SK-N-SH (cell line): ENCODE results near the gene TM9SF1. TPM values are rescaled to one million over a fixed set of nuclear protein-coding genes. Genes with fewer than 3 reads are reported as not detected.

Experiments
- CTCF ChIA-PET: fragments of 300-600, 350-600 bp; formaldehyde crosslinking; extraction: SDS; loops from one replicate; lab custom pipeline; 2021; lab: Yijun Ruan, JAX
- POLR2A ChIA-PET: fragments of 350-600 bp; sonication (Branson Sonifier 250); formaldehyde crosslinking; extraction: SDS; loops from one replicate; lab custom pipeline; 2020; ENCODE audit warnings: antibody characterized with exemption, inconsistent platforms; lab: Yijun Ruan, JAX
- DNase-seq: peaks from one replicate; pipeline ENCODE4 v3.0.0; 2012
- H2AFZ ChIP-seq: fragments of 200-600 bp; sonication (generic); 2 replicates; pipeline ENCODE4 v1.8.1; 2016; ENCODE audit warnings: antibody characterized with exemption, mild to moderate bottlenecking, low read depth
- H3F3A ChIP-seq: fragments of 200-600 bp; sonication (generic); replicated peaks from 2 replicates; pipeline ENCODE3; 2016; ENCODE audit warnings: antibody characterized with exemption, mild to moderate bottlenecking; ENCODE audit not compliant: insufficient read depth
- H3K27ac ChIP-seq, 2 experiments: fragments of 200-500 bp in 1 of 2; fragments of 200-600 bp in 1 of 2; sonication (Bioruptor generic) in 1 of 2; sonication (generic), shearing (Covaris generic) in 1 of 2; 2 replicates each; pipeline versions ENCODE4 v1.5.1 to v1.6.1; 2014 to 2016; ENCODE audit warnings: low read depth in 2 of 2, inconsistent platforms in 1 of 2, low read length in 1 of 2, mild to moderate bottlenecking in 1 of 2, mixed read lengths in 1 of 2
- H3K27me3 ChIP-seq: fragments of 200-600 bp; sonication (generic), shearing (Covaris generic); 2 replicates; pipeline ENCODE4 v1.6.1; 2016; ENCODE audit warnings: mixed run types; ENCODE audit not compliant: insufficient read depth
- H3K36me3 ChIP-seq, 2 experiments: fragments of 200-500 bp in 1 of 2; fragments of 200-600 bp in 1 of 2; sonication (Bioruptor generic) in 1 of 2; sonication (generic) in 1 of 2; replicated peaks in 1 of 2; 2 replicates each; pipeline versions ENCODE3 to v1.5.1; 2014 to 2016; ENCODE audit warnings: low read length in 1 of 2, mild to moderate bottlenecking in 1 of 2; ENCODE audit not compliant: insufficient read depth in 2 of 2, control insufficient read depth in 1 of 2
- H3K4me1 ChIP-seq, 2 experiments: fragments of 200-500 bp in 1 of 2; fragments of 200-600 bp in 1 of 2; sonication (Bioruptor generic) in 1 of 2; sonication (generic), shearing (Covaris generic) in 1 of 2; 2 replicates each; pipeline versions ENCODE4 v1.5.1 to v1.6.1; 2014 to 2016; ENCODE audit warnings: low read depth in 1 of 2, low read length in 1 of 2, mixed run types in 1 of 2; ENCODE audit not compliant: insufficient read depth in 2 of 2, control insufficient read depth in 1 of 2
- H3K4me2 ChIP-seq: fragments of 200-600 bp; sonication (generic), shearing (Covaris generic); 2 replicates; pipeline ENCODE4 v1.6.1; 2017; ENCODE audit warnings: mixed run types
- H3K4me3 ChIP-seq, 2 experiments: fragments of 200-500 bp in 1 of 2; fragments of 200-600 bp in 1 of 2; sonication (Bioruptor generic) in 1 of 2; sonication (generic), shearing (Covaris generic) in 1 of 2; 2 replicates each; pipeline versions ENCODE4 v1.5.1 to v1.8.1; 2014 to 2016; ENCODE audit warnings: low read depth in 2 of 2, inconsistent platforms in 1 of 2, low read length in 1 of 2, mild to moderate bottlenecking in 1 of 2, mixed read lengths in 1 of 2, moderate library complexity in 1 of 2
- H3K79me2 ChIP-seq: fragments of 200-600 bp; sonication (generic); 2 replicates; pipeline ENCODE4 v1.8.1; 2017; ENCODE audit warnings: mild to moderate bottlenecking; ENCODE audit not compliant: insufficient read depth
- H3K9ac ChIP-seq: fragments of 200-600 bp; sonication (generic); 2 replicates; pipeline ENCODE4 v1.6.1; 2017; ENCODE audit warnings: mixed run types
- H3K9me2 ChIP-seq: fragments of 200-600 bp; sonication (generic); 2 replicates; pipeline ENCODE4 v1.6.1; 2017; ENCODE audit warnings: mixed run types
- H3K9me3 ChIP-seq: fragments of 200-600 bp; sonication (generic); 2 replicates; pipeline ENCODE4 v1.6.1; 2017; ENCODE audit warnings: mixed run types, mild to moderate bottlenecking, moderate library complexity
- H4K20me1 ChIP-seq: fragments of 200-600 bp; sonication (generic); 2 replicates; pipeline ENCODE4 v1.6.1; 2017; ENCODE audit warnings: mild to moderate bottlenecking, mixed run types; ENCODE audit not compliant: insufficient read depth
- CTCF ChIP-seq: fragments of 200-600 bp; sonication (generic); IDR thresholded peaks from 2 replicates; pipeline ENCODE4 v1.6.1; 2017; ENCODE audit warnings: antibody characterized with exemption, mild to moderate bottlenecking, moderate library complexity
- ELF1 ChIP-seq: IDR thresholded peaks from 2 replicates; pipeline ENCODE4 v1.4.0; 2012
- FOSL2 ChIP-seq: IDR thresholded peaks from 2 replicates; pipeline ENCODE4 v1.4.0; 2012; ENCODE audit warnings: low read depth, mild to moderate bottlenecking, moderate library complexity, borderline replicate concordance
- GABPA ChIP-seq: IDR thresholded peaks from 2 replicates; pipeline ENCODE4 v1.4.0; 2012; ENCODE audit warnings: low read depth, mild to moderate bottlenecking
- IRF3 ChIP-seq: fragments of 150-350 bp; IDR thresholded peaks from 2 replicates; pipeline ENCODE4 v1.6.1; 2016; ENCODE audit warnings: mild to moderate bottlenecking, low read depth, low read length
- MXI1 ChIP-seq: IDR thresholded peaks from 2 replicates; pipeline ENCODE4 v1.6.1; 2012; ENCODE audit warnings: mild to moderate bottlenecking, low read depth, low read length, improper control_type of control experiment
- NFIC ChIP-seq: IDR thresholded peaks from 2 replicates; pipeline ENCODE4 v1.4.0; 2012; ENCODE audit warnings: borderline replicate concordance
- PBX3 ChIP-seq: IDR thresholded peaks from 2 replicates; pipeline ENCODE4; 2012
- RCOR1 ChIP-seq: fragments of 150-350 bp; IDR thresholded peaks from 2 replicates; pipeline ENCODE4 v1.6.1; 2017; ENCODE audit warnings: antibody characterized with exemption, low read length
- RFX5 ChIP-seq: IDR thresholded peaks from 2 replicates; pipeline ENCODE4 v1.6.1; 2012; ENCODE audit warnings: mild to moderate bottlenecking, improper control_type of control experiment, low read length
- RXRA ChIP-seq: IDR thresholded peaks from 2 replicates; pipeline ENCODE4 v1.4.0; 2012; ENCODE audit warnings: low read depth, mild to moderate bottlenecking, borderline replicate concordance
- TAF1 ChIP-seq: IDR thresholded peaks from 2 replicates; pipeline ENCODE4 v1.6.1; 2012; ENCODE audit warnings: low read depth, mild to moderate bottlenecking, low read length, moderate library complexity, borderline replicate concordance
- YY1 ChIP-seq: IDR thresholded peaks from 2 replicates; pipeline ENCODE4 v1.4.0; 2012; ENCODE audit warnings: low read depth, mild to moderate bottlenecking
- ZBTB33 ChIP-seq: IDR thresholded peaks from 2 replicates; pipeline ENCODE4 v1.4.0; 2012; ENCODE audit warnings: low read depth, borderline replicate concordance
- WGBS: methylation state at CpG from one replicate; pipeline ENCODE4 v1.1.6; 2017; ENCODE audit warnings: low lambda C conversion rate; 5-methylcytosine and 5-hydroxymethylcytosine counted together
- polyA plus RNA-seq, 3 experiments: library from polyadenylated mRNA; depleted of rRNA; stranded (reverse); fragments of >200 nt; gene quantifications; 2 replicates each; pipeline ENCODE4 v1.2.3, GENCODE V29; 2012

The TM9SF1 gene
- polyA plus RNA-seq, 1 of the 3 experiments (the other 2 are of a cell fraction) = 48.7 TPM

- Histone ChIP-seq H3K27ac (no peak overlapping the region), H3K9ac (no peak overlapping the region), H3K9me2 (no peaks in the 10 kb centered on the region), H3K9me3 (no peaks in the 10 kb centered on the region), H3K4me1 (peaks cover 9 to 17% of the 10 kb centered on the region in 2 experiments; a peak in 3 of 4 replicates), H2AFZ (no peak overlapping the region), H3K27me3 (no peaks in the 10 kb centered on the region), H3K79me2 (peaks cover 36% of the 10 kb centered on the region), H4K20me1 (no peaks in the 10 kb centered on the region), H3F3A (peaks cover 21% of the 10 kb centered on the region), H3K4me2 (no peak overlapping the region), H3K36me3 (peaks cover 30 to 51% of the 10 kb centered on the region in 2 experiments), H3K4me3 (no peak overlapping the region)
- CTCF ChIA-PET = interaction anchor here (1.3 to 1.5 kb wide), 2 partner anchors 129 to 225 kb away, joined by 3 to 4 read pairs; no protein-coding TSS in a partner anchor
- no peak for DNase-seq
- TF ChIP-seq RXRA = no peak
- TF ChIP-seq ZBTB33 = no peak
- no peak for TF ChIP-seq YY1
- TF ChIP-seq PBX3 = no peak
- TF ChIP-seq RFX5 = no peak
- no peak for TF ChIP-seq RCOR1
- no peak for TF ChIP-seq ELF1
- TF ChIP-seq CTCF = no peak
- TF ChIP-seq NFIC = no peak
- no peak for TF ChIP-seq TAF1
- TF ChIP-seq IRF3 = no peak
- TF ChIP-seq MXI1 = no peak
- no peak for TF ChIP-seq GABPA
- TF ChIP-seq FOSL2 = no peak
- POLR2A ChIA-PET = no interaction called here
- 100% methylated on average over 5 of the region's 6 CpGs for WGBS
Measured at GRCh38 chr14:24211311-24211710, 16.1 kb upstream of the TM9SF1 start.
